ENCODE results near the gene PCDHGA6.
A peak's percentile ranks its signal among the peaks of the same experiment; 100 is the strongest.
"Not testable (repeated sequence)": the region's sequence is repeated elsewhere in the genome, so short reads cannot be mapped to it uniquely, and the experiment has no call there.

Gene PCDHGA6

DNA sequence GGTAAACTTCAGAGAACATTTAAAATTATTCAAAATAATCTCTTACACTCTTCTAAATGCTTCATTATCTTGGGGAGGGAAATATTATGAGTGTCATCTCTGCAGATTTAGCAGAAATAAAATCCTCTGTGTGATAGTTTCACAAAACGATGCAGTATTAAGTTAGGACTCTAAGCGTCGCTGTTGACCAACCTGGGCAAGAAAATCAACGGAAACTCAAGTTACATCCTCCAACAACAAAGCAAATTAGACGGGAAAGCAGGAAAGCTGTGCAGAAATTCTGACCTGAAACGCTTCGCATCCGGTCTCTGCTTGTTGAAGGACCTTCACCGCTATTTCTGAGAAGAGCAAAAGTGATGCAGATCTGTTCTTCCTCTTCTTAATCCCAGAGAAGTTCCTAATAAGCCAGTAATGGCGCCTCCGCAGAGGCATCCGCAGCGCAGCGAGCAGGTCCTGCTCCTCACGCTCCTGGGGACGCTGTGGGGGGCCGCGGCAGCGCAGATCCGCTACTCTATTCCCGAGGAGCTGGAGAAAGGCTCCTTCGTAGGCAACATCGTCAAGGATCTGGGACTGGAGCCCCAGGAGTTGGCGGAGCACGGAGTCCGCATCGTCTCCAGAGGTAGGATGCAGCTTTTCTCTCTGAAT lies at the start of gene PCDHGA6:
Gene PCDHGA6 (plus strand): TSS at position 219 of the 645 bp plus-strand sequence. CDS start 193 bp downstream, at position 412.
- DNase-seq (ENCODE audit: low spot score) = no peak
- TF ChIP-seq, protein P1, sequence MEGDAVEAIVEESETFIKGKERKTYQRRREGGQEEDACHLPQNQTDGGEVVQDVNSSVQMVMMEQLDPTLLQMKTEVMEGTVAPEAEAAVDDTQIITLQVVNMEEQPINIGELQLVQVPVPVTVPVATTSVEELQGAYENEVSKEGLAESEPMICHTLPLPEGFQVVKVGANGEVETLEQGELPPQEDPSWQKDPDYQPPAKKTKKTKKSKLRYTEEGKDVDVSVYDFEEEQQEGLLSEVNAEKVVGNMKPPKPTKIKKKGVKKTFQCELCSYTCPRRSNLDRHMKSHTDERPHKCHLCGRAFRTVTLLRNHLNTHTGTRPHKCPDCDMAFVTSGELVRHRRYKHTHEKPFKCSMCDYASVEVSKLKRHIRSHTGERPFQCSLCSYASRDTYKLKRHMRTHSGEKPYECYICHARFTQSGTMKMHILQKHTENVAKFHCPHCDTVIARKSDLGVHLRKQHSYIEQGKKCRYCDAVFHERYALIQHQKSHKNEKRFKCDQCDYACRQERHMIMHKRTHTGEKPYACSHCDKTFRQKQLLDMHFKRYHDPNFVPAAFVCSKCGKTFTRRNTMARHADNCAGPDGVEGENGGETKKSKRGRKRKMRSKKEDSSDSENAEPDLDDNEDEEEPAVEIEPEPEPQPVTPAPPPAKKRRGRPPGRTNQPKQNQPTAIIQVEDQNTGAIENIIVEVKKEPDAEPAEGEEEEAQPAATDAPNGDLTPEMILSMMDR (IDR thresholded peaks at IDR 0.05; ENCODE audit: extremely low read depth, missing control alignments) = no peak

DNA sequence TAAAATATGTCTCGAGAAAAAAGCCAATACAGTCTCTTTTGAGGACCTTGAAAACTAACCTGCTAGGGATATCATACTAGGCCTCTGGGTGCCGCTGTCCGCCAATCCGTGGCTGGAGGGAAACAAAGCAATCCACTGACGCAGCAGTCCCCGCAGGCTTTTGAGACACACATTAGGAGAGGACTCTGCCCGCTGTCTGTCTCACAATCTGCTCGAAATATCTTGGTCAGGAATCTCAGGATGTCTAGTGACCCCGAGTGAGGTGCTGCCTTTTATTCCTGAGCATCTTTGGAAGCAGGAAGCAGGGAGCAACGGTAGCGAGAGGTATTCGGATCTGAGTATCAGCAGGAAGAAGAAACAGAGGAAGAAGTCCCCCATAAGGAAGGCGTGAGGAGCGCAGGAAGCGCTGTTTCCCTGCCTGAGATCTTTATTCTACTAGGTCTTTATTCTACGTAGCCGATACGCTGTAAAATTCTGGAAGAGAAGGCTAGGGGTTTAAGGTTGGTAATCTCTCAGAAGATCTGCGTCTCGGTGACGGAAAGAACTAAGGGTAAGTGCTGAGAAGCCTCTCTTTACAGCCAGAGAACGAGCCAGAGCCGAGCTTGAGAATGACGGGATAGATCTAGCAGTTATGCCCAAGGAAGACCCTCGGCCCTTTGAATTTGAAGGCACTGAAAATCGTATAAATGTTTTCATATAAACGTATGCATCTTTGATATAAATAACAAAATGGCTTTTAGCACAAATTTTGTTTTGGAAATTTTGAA lies 47.4 kb upstream of the PCDHGA6 start:
- TF ChIP-seq, protein P1 (IDR thresholded peaks at IDR 0.05; ENCODE audit: extremely low read depth, missing control alignments) = peak; percentile 35
- DNase-seq (ENCODE audit: low spot score) = peak; percentile 54

DNA sequence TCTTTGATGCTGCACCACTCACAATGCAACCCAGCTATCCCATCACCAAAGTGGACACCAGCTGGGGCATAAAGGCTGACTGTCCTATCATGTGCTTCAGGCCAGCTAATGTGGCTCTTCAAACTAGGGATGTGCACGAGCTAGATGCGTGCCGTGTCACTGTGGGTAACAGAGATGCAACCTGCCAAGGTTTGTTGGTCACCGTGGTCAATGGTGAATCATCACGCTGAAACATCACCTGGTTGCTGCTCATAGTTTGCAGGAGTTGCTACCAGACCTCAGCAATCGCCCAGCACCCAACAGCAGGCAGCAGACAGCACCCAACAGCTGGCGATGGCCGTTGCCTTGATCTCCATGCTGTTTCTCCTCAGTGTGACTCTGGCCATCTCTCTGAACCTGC lies 45.5 kb upstream of the PCDHGA6 start:
- TF ChIP-seq, protein P1 (IDR thresholded peaks at IDR 0.05; ENCODE audit: extremely low read depth, missing control alignments) = no peak
- DNase-seq (ENCODE audit: low spot score) = no peak

DNA sequence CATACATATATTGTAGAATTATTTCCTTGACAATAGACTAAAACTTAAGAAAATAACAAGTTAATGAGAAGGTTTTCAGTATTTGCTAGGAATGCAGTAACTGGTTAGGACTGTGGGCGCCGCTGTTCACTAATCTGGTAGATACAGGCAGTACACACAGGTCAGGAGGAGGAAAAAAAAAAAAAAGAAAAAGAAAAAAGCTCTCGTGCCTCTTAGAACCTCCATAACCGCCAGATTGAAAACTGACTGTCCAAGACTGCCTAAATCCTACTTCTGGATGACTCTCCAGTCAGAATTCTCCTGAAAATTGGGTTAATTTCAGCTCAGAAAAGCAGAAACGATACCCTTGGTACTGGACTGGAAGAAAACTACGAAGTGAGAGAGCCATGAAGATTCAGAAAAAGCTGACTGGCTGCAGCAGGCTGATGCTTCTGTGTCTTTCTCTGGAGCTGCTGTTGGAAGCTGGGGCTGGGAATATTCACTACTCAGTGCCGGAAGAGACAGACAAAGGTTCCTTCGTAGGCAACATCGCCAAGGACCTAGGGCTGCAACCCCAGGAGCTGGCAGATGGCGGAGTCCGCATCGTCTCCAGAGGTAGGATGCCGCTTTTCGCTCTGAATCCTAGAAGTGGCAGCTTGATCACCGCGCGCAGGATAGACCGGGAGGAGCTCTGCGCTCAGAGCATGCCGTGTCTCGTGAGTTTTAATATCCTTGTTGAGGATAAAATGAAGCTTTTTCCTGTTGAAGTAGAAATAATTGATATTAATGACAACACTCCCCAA lies 43.2 kb upstream of the PCDHGA6 start, which contains the start of gene PCDHGA1:
Gene PCDHGA1 (plus strand): TSS at position 216 of the 782 bp plus-strand sequence.
- DNase-seq (ENCODE audit: low spot score) = peak; percentile 63
- TF ChIP-seq, protein P1 (IDR thresholded peaks at IDR 0.05; ENCODE audit: extremely low read depth, missing control alignments) = peak; percentile 70

DNA sequence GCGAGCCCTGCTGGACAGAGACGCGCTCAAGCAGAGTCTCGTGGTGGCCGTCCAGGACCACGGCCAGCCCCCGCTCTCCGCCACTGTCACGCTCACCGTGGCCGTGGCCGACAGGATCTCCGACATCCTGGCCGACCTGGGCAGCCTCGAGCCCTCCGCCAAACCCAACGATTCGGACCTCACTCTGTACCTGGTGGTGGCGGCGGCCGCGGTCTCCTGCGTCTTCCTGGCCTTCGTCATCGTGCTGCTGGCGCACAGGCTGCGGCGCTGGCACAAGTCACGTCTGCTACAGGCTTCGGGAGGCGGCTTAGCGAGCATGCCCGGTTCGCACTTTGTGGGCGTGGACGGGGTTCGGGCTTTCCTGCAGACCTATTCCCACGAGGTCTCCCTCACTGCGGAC lies 41.1 kb upstream of the PCDHGA6 start:
- DNase-seq (ENCODE audit: low spot score) = not testable (repeated sequence)

DNA sequence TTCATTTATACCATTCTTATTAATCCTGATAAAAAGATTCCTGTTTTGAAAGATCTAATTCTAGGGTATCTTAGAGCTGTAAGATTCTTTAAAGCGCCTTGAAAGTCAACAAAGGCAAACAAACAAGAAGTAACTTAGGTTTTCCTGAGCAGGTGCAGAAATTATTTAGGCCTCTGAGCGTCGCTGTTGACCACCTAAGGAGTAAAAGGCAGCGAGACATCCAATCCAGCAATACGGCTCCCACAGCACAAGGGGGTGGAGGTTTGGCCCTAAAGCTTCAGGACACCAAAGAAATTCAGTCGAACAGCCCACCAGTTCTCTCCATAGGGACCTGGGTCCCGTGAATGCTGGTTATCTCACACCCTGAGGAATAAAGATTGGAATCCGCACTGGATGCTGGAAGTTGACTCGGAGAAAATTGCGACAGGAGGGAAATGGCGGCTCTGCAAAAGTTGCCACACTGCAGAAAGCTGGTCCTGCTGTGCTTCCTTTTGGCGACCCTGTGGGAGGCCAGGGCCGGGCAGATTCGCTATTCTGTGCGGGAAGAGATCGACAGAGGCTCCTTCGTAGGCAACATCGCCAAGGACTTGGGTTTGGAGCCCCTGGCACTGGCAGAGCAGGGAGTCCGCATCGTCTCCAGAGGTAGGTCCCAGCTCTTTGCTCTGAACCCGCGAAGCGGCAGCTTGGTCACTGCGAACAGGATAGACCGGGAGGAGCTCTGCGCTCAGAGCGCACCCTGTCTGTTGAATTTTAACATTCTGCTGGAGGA lies 35.0 kb upstream of the PCDHGA6 start, which contains the start of gene PCDHGA2:
Gene PCDHGA2 (plus strand): TSS at position 223 of the 769 bp plus-strand sequence.
- TF ChIP-seq, protein P1 (IDR thresholded peaks at IDR 0.05; ENCODE audit: extremely low read depth, missing control alignments) = peak; percentile 24
- DNase-seq (ENCODE audit: low spot score) = peak; percentile 72

DNA sequence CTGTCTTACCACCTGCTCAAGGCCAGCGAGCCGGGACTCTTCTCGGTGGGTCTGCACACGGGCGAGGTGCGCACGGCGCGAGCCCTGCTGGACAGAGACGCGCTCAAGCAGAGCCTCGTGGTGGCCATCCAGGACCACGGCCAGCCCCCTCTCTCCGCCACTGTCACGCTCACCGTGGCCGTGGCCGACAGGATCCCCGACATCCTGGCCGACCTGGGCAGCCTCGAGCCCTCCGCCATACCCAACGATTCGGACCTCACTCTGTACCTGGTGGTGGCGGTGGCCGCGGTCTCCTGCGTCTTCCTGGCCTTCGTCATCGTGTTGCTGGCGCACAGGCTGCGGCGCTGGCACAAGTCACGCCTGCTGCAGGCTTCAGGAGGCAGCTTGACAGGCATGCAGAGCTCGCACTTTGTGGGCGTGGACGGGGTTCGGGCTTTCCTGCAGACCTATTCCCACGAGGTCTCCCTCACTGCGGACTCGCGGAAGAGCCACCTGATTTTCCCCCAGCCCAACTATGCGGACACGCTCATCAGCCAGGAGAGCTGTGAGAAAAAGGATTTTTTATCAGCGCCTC lies 32.8 kb upstream of the PCDHGA6 start:
- DNase-seq (ENCODE audit: low spot score) = not testable (repeated sequence)

Data from GM20000 (cell line).